ENCODE measurements around the gene KCNK2. TPM values are rescaled to one million over a fixed set of nuclear protein-coding genes. Genes with fewer than 3 reads are reported as not detected.

KCNK2 gene
- total and polyA plus RNA-seq, 2 of the 4 experiments (the other 2 are of a cell fraction): 45.9 to 86.9 TPM

- Histone ChIP-seq H3K23ac (ENCODE audit: low read depth, low read length) (no peak overlapping the region), H3K4ac (ENCODE audit: low read depth, low read length) (no peak overlapping the region), H3K18ac (ENCODE audit: low read depth, low read length) (no peak overlapping the region), H2BK15ac (ENCODE audit: low read depth, low read length) (no peak overlapping the region), H3K56ac (ENCODE audit: extremely low read depth, insufficient read depth, low read length) (no peak overlapping the region), H4K5ac (ENCODE audit: low read depth, low read length) (no peak overlapping the region), H4K20me1 (ENCODE audit: insufficient read depth, low read length) (no peaks in the 10 kb centered on the region), H3K9me1 (ENCODE audit: insufficient read depth, low read length) (no peaks in the 10 kb centered on the region), H3K4me2 (ENCODE audit: low read depth, low read length) (no peak overlapping the region), H3K4me3 (ENCODE audit: insufficient read depth, low read depth, low read length) (no peak overlapping the region), H2AK5ac (ENCODE audit: low read depth, low read length) (no peak overlapping the region), H3K9ac (ENCODE audit: low read depth, low read length) (no peak overlapping the region), H2BK120ac (ENCODE audit: low read depth, low read length) (no peak overlapping the region), H3K79me1 (ENCODE audit: low read depth in 1 of 2, low read length in 2 of 2) (no peaks in the 10 kb centered on the region), H2BK5ac (ENCODE audit: low read depth, low read length, poor library complexity, severe bottlenecking) (no peak overlapping the region), H3K27ac (ENCODE audit: insufficient read depth, low read length) (no peak overlapping the region), H3K9me3 (ENCODE audit: control insufficient read depth, insufficient read depth, low read length) (peaks cover 3% of the 10 kb centered on the region; the same call in 1 of the 2 replicates), H3K36me3 (ENCODE audit: control insufficient read depth, insufficient read depth, low read length) (no peaks in the 10 kb centered on the region), H4K8ac (ENCODE audit: low read depth in 2 of 2, low read length in 2 of 2) (no peak overlapping the region), H2AFZ (replicated peaks; ENCODE audit: low read length, poor library complexity) (no peak overlapping the region), H2AK9ac (replicated peaks; ENCODE audit: low read depth, low read length, poor library complexity) (no peak overlapping the region), H2BK20ac (ENCODE audit: low read depth, low read length) (no peak overlapping the region), H3K14ac (replicated peaks; ENCODE audit: low read depth, low read length) (no peak overlapping the region), H4K91ac (ENCODE audit: insufficient read depth, low read depth, low read length) (no peak overlapping the region), H3K4me1 (ENCODE audit: control insufficient read depth, insufficient read depth, low read length) (no peaks in the 10 kb centered on the region), H3K27me3 (ENCODE audit: control insufficient read depth, insufficient read depth, low read length) (no peaks in the 10 kb centered on the region)
- intact Hi-C loops (cut with micrococcal nuclease) (no loop called here), in situ Hi-C loops (cut with MboI; ENCODE audit: low sequenced_read_pairs) (no loop called here), dilution Hi-C loops (cut with HindIII; ENCODE audit: low sequenced_read_pairs, unreplicated experiment) (no loop called here)
- no TSS peak for BruUV-seq (replicated peaks)
- TF ChIP-seq RCOR1 (IDR thresholded peaks at IDR 0.05; ENCODE audit: insufficient replicate concordance, low read length) (no peak), MXI1 (IDR thresholded peaks at IDR 0.05; ENCODE audit: borderline replicate concordance, low read depth, low read length) (no peak), BHLHE40 (IDR thresholded peaks at IDR 0.05; ENCODE audit: low read depth, low read length) (no peak), RAD21 (IDR thresholded peaks at IDR 0.05; ENCODE audit: low read length) (no peak), RFX5 (IDR thresholded peaks at IDR 0.05; ENCODE audit: low read depth, low read length) (no peak), MAZ (IDR thresholded peaks at IDR 0.05; ENCODE audit: borderline replicate concordance, low read depth, low read length) (no peak), CEBPB (IDR thresholded peaks at IDR 0.05; ENCODE audit: low read depth, low read length) (no peak), SMC3 (IDR thresholded peaks at IDR 0.05; ENCODE audit: low read depth, low read length) (no peak), CHD1 (IDR thresholded peaks at IDR 0.05; ENCODE audit: low read depth, low read length) (no peak), FOS (IDR thresholded peaks at IDR 0.05; ENCODE audit: low read depth, low read length) (no peak), NFE2L2 (IDR thresholded peaks at IDR 0.05; ENCODE audit: low read depth, low read length) (no peak), POLR2A (IDR thresholded peaks at IDR 0.05; ENCODE audit: low read depth, low read length) (no peak), ELK1 (IDR thresholded peaks at IDR 0.05; ENCODE audit: borderline replicate concordance, low read depth, low read length) (no peak), USF2 (IDR thresholded peaks at IDR 0.05; ENCODE audit: low read depth, low read length) (no peak), CTCF (conservative IDR thresholded peaks at IDR 0.05; ENCODE audit: low read depth, low read length) (no peak), MAFK (IDR thresholded peaks at IDR 0.05; ENCODE audit: low read depth, low read length) (no peak)
- POLR2A ChIA-PET (ENCODE audit: unreplicated experiment): no interaction called here
- ATAC-seq (ENCODE audit: low read depth) (no peak), DNase-seq (no peak)
- WGBS, 2 experiments (ENCODE audit: extremely low coverage in 2 of 2, insufficient read length in 1 of 2): no CpG with 5 or more reads among the region's 1 CpG
- CTCF ChIA-PET: no interaction called here
Observed at GRCh38 chr1:215262106-215262505, 179.6 kb downstream of the KCNK2 start.
